Measurements from ENCODE around the gene PSPH. TPM values are rescaled to one million over a fixed set of nuclear protein-coding genes. Genes with fewer than 3 reads are reported as not detected.
A peak's percentile ranks its signal among the peaks of the same experiment; 100 is the strongest.

Gene PSPH
- total and polyA plus RNA-seq, 8 donors = 3.3 to 9.1 (median 5.1) TPM

- Histone ChIP-seq H3K4me3 (no peak overlapping the region), H3K27ac (no peak overlapping the region), H3K27me3 (no peaks in the 10 kb centered on the region), H3K4me1 (peaks cover 3 to 5% (median 4%) of the 10 kb centered on the region in 3 donors), H3K36me3 (peaks cover 0 to 2% (median 0%) of the 10 kb centered on the region in 3 donors), H3K9me3 (no peaks in the 10 kb centered on the region)
- TF ChIP-seq, protein P1, sequence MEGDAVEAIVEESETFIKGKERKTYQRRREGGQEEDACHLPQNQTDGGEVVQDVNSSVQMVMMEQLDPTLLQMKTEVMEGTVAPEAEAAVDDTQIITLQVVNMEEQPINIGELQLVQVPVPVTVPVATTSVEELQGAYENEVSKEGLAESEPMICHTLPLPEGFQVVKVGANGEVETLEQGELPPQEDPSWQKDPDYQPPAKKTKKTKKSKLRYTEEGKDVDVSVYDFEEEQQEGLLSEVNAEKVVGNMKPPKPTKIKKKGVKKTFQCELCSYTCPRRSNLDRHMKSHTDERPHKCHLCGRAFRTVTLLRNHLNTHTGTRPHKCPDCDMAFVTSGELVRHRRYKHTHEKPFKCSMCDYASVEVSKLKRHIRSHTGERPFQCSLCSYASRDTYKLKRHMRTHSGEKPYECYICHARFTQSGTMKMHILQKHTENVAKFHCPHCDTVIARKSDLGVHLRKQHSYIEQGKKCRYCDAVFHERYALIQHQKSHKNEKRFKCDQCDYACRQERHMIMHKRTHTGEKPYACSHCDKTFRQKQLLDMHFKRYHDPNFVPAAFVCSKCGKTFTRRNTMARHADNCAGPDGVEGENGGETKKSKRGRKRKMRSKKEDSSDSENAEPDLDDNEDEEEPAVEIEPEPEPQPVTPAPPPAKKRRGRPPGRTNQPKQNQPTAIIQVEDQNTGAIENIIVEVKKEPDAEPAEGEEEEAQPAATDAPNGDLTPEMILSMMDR (IDR thresholded peaks at IDR 0.05) = no peak
- DNase-seq (no peak), FAIRE-seq (no peak), ATAC-seq (no peak)
- WGBS, 2 donors = 95 to 98% methylated on average over 7 of the region's 7 CpGs
- intact Hi-C loops (cut with DNase I) = no loop called here
Observed at GRCh38 chr7:55973747-55974250, 77.4 kb downstream of the PSPH start.

GRCh38 chr7:55970978-55971377 is 80.3 kb downstream of the PSPH start:
- peak in 2 of 4 donors; percentile 23 to 65 for ATAC-seq
- H3K27ac ChIP-seq = no peak overlapping the region
- intact Hi-C loops (cut with DNase I) = no loop called here

DNA sequence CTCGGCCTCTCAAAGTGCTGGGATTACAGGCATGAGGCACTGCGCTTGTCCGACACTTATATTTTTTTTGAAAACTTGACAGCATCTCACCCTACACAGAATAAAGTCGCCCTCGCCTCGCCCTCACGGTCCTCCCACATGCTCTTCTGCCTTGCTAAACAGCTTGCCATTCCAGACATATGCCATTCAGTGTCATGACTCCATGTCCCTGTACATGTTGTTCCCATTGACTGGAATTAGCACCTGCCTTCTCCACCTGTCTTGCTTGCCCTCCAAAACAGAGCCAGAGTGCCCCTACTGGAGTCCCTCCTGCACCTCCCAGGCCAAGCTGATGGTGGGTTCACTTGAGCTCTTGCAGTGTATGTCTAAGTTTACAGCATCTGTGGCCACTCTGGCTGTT is 80.7 kb downstream of the PSPH start:
- Histone ChIP-seq H3K4me3 (no peak overlapping the region), H3K27me3 (no peaks in the 10 kb centered on the region), H3K4me1 (peaks cover 6 to 18% (median 12%) of the 10 kb centered on the region in 3 donors), H3K27ac (no peak overlapping the region), H3K9me3 (no peaks in the 10 kb centered on the region), H3K36me3 (no peaks in the 10 kb centered on the region)
- intact Hi-C loops (cut with DNase I) = no loop called here
- WGBS, 2 donors = 92 to 95% methylated on average over 7 of the region's 7 CpGs
- TF ChIP-seq, protein P1 (IDR thresholded peaks at IDR 0.05) = no peak
- ATAC-seq = peak in 1 of 4 donors; percentile 6
- no peak for DNase-seq
- FAIRE-seq = no peak

More at GRCh38 chr7:55970978-55971377, 80.3 kb downstream of the PSPH start:
- 18 to 19% methylated on average over 8 of the region's 8 CpGs for WGBS, 2 donors
- TF ChIP-seq, protein P1 (IDR thresholded peaks at IDR 0.05) = no peak
- H3K4me1 ChIP-seq = peaks cover 6 to 14% (median 8%) of the 10 kb centered on the region in 3 donors
- no peaks in the 10 kb centered on the region for H3K27me3 ChIP-seq
- no peaks in the 10 kb centered on the region for H3K36me3 ChIP-seq
- no peak for FAIRE-seq
- H3K9me3 ChIP-seq = no peaks in the 10 kb centered on the region
- H3K4me3 ChIP-seq = no peak overlapping the region
- DNase-seq = no peak

GRCh38 chr7:55969391-55969790 is 81.9 kb downstream of the PSPH start:
- Histone ChIP-seq H3K27me3 (no peaks in the 10 kb centered on the region), H3K27ac (no peak overlapping the region), H3K4me1 (peaks cover 6 to 23% (median 17%) of the 10 kb centered on the region in 3 donors), H3K36me3 (no peaks in the 10 kb centered on the region), H3K9me3 (no peaks in the 10 kb centered on the region), H3K4me3 (no peak overlapping the region)
- WGBS, 2 donors = 87% methylated on average over 11 of the region's 11 CpGs
- no peak for DNase-seq
- no peak for FAIRE-seq
- TF ChIP-seq, protein P1 (IDR thresholded peaks at IDR 0.05) = no peak
- intact Hi-C loops (cut with DNase I) = loop anchor here in 1 of 3 donors (5.0 to 10.0 kb wide), 2 partner anchors 38 to 325 kb away; no protein-coding TSS in a partner anchor
- no peak for ATAC-seq

DNA sequence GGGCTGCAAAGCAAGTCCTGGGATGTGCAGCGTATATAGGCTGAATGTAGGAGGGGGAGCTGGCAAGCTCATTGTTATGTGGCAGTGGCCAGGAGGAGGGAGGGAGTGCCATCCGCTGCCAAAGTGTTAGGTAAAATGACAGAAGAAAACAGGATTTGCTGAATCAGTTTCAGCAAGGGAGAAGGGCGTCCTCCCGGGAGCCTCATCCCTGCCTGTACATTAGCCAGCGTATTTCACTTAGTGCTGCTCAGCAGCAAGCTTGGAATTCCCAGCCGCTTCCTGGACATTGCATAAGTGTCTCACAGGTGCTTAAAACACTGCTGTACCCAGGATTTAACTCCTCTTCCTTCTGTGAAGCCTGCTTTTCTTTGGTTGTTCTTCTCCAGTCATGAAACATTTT is 84.4 kb downstream of the PSPH start:
- intact Hi-C loops (cut with DNase I) = loop anchor here in 1 of 3 donors (5.0 to 10.0 kb wide), 2 partner anchors 40 to 322 kb away; no protein-coding TSS in a partner anchor
- Histone ChIP-seq H3K27ac (no peak overlapping the region), H3K9me3 (no peaks in the 10 kb centered on the region), H3K36me3 (no peaks in the 10 kb centered on the region), H3K4me3 (no peak overlapping the region), H3K4me1 (peaks cover 6 to 27% (median 17%) of the 10 kb centered on the region in 3 donors), H3K27me3 (no peaks in the 10 kb centered on the region)
- no peak for ATAC-seq
- no peak for FAIRE-seq
- WGBS, 2 donors = 61 to 70% methylated on average over 6 of the region's 6 CpGs
- no peak for DNase-seq
- TF ChIP-seq, protein P1 (IDR thresholded peaks at IDR 0.05) = no peak

Measured in pancreas (tissue), 10 donors.